T-helper 22 cell (primary cell): ENCODE results near the gene ZNF354C.

Experiments used
- DNase-seq: peaks from one replicate; pipeline ENCODE4 v3.0.0-alpha.2; 2020; ENCODE audit warnings: low read depth

The ZNF354C gene

DNA sequence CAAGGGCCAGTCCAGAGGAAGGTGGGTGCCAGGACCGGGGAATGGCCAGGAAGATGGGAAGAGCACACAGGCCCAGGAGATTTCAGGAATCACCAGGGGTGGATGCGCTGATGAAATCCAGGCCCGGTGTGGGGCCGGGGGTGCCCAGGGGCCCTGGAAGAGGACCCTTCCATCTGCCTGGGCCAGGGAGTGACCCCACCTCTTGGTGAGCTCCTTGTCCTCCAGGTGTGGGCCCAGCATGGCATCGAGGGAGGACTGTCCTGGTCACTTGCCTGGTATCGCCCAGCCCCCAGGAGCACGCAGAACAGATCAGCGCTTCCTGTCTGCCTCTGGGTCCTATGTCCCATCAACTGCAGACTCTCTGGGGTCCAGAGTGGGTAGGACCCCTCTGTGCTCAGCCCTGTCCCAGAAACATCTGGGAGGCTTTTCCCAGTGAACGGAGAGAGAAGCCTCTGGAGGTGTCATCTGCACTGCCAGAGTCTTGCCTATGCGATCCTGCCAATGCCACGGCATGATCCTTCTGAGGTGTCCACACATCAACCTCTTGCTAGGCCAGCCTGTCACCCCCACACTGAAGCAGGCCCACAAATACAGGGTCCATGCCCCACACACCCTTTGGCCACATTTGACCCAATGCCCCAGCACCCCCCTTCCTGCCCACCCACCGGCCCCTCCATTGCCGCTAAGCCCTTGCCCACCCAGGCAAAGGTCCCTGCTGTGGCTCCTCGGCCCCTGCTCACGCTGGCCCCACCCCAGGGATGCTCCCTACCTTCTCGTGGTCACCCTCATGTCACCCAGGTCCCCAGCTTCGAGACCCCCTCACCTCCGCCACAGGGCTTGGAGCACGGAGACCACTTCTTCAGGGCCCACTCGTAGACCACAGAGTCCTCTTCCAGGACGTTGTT lies 67.2 kb downstream of the ZNF354C start:
- no peak for DNase-seq

DNA sequence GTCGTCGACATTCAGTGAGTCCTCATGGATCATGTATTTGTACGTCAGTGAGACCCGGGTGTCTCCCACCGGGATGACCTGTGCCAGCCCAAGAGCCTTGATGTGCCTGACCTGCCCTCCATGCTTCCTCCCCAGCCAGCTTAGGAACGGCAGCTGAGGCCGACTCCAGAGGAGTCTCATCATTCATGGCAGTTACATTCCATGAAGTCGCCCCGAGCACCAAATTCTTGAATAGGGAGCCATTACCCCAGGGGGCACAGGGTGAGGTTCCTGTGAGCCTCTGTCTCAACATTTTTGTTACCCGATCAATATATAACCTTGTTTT lies 67.8 kb downstream of the ZNF354C start:
- DNase-seq = no peak

DNA sequence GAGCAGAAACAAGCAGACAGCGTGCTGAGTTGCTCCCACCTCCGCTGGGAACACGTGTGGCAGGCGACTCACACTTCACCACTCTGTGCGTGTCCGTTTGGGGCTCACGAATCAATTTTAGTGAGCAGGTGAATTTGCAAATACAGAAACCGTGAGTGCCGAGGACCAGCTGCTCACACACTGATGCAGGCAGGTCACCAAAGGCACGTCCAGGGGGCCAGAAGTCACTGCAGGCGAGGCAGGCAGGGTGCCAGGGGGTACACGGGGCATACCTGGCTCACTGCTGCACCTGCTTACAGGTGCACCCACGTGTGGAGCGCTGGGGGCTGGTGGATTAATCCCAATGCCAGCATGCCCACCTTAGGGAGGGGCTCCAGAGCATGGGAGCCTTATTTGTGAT lies 68.8 kb downstream of the ZNF354C start:
- no peak for DNase-seq

DNA sequence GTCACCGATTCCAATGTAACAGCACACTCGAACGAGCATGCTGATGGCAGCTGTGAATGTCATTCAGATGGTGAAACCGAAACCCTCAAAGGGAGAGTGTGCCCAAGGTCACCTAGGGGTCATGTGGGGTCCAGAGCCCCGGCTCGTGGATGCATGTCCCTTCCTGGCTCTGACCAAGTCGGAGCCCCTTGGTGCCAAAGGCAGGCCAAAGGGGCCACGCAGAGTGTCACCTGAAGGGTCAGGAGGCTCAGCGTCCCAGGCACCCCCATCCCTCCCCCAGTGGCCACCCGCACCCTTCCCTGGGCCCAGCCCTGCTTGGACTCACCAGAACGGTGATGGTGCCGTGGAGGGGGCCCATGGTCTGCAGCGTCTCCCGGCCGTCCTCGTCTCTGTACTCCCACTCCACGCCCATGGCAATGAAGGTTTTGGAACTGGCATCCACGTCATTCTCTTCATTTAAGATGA lies 69.5 kb downstream of the ZNF354C start:
- no peak for DNase-seq

DNA sequence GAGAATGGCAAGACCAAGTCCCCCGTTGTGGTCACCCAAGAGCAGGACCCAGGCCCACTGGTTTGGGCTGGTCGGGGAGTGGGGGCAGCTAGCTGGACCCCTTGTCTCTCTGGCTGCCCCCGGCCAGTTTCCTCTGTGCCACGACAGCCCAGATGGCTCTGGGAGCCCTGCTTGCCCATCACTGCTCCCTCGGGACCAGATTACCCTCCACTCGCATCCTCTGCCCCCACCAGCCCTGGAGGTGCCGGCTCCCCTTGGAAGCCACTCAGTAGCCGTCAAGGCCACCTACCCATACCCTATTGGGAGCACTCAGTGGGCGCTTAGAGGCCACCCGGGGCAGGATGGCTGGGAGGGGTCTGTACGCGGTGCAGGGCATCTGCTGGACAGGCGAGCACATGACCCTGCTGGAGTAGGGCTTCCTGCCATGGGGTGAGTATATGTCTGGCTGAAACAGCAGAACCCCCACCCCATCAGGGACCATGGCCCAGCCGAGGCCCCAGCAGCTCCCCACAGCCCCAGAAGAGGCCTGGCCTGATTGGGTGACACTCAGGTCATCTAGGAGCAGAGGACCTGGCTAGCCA lies 70.0 kb downstream of the ZNF354C start:
- DNase-seq = no peak

DNA sequence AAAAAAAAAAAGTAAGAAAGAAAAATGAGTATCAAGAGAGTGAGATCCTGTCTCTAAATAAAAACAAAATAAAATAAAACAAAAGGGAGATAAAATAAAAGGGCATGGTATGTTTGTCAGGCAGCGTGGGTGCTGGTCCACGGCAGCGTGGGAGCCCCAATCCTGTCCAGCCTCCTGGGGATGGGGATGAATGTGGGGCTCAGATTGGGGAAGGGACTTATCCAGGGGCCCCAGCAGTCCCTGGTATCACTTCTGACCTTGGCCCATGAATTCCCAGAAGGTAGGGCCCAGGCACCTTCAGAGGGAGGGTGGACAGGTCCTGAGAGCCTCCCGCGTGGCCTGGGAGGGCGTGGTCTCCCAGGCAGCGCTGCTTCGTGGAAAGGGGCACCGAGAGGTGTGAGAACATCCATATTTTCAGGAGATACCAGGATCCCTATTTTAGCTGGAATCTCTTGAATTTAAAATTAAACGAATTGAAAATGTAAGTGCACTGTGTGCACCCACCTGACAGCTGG lies 71.2 kb downstream of the ZNF354C start:
- no peak for DNase-seq

DNA sequence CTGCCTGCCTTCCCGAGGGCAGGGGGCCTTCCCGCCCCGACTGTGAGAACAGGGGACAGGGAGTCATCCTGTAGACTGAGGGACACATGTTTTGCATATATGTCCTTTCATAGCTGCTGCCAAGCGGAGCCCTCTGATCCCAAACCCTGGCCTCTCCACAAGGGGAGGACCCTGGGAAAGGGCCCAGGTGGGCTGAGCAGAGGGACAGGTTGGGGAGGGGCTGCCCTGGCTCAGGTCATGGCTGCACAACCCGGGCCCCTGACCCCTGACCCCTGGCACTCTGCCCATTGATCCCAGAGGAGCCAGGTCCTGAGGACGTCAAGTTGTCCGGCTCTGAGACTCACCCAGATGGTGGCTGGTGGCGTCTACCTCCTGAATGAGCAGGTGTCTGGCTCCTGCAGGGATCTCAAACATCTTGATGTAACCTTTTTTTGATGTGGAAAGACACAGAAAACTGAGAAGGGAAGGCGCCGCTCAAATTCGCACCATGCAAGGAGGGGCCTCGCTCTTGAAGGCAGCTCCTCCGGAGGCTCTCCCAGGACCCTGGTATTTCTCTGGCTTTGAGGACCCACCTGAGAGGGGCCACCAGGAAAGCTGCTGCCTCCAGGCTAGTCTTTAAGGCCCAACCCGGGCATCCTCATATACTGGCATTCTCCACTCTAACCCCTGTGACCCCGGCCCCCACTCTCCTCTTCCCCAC lies 71.9 kb downstream of the ZNF354C start:
- DNase-seq = no peak

DNA sequence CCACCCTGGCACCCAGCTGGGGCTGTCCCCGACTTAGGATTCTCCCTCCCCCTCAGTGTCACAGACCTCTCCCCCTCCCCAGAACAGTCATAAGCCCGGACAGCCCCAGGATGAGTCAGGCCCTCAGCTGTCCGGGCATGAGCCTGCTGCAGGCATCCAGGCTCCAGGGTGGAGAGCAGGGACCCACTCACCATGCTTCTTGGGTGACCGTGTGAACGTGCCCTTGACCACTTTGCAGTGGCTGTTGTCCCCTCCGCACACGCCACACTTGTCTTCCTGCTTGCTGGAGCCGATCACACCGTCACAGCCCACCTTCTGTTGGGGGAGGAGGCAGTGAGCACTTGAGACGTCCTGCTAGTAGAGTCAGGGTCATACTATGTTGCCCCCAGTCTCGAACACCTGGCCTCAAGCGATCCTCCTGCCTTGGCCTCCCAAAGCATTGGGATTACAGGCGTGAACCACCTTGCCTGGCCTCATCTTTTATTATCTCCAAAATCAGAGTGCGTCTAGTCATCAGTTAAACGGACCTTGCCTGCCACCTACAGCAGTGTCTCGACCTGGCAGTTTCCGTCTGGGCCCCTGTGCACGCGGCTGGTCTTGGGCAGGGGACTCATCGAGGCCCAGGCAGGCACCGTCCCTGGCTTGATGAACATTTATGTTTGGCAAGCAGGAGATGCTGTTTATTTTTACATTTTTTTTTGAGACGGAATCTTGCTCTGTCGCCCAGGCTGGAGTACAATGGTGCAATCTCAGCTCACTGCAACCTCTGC lies 72.6 kb downstream of the ZNF354C start:
- no peak for DNase-seq
